HG03469 (cell line): Measurements from ENCODE around the gene SGCD.

ENCODE experiments used
- ATAC-seq: cut with Tn5 transposase; IDR thresholded peaks from one replicate; pipeline ENCODE4 v1.9.1; 2021; ENCODE audit warnings: mild to moderate bottlenecking, moderate library complexity, moderate number of reproducible peaks; ENCODE audit not compliant: unreplicated experiment

The SGCD gene

GRCh38 chr5:156498226-156498980 lies 171.4 kb downstream of the SGCD start:
- ATAC-seq = no peak

GRCh38 chr5:156500755-156501154 lies 173.8 kb downstream of the SGCD start:
- ATAC-seq = no peak

DNA sequence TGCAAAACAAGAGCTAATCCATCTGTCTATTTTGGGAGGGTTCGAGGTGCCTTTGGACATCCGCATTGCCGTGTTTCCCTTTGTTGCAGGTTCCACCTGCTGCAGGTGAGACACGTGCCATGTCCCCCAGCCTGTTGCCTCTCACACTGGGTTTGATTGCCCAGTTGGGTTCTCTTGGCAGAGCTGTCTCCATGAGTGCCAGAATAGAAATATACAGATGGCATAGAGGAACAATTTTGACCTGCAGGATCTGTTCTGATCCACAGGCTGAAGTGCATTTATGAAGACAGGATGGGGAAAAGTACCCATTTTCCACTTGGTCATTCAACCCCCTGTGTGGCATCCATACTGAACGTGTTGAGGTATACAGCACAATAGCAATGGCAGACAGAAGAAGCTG lies 178.1 kb downstream of the SGCD start:
- no peak for ATAC-seq

GRCh38 chr5:156513123-156513815 lies 186.3 kb downstream of the SGCD start:
- ATAC-seq = no peak

DNA sequence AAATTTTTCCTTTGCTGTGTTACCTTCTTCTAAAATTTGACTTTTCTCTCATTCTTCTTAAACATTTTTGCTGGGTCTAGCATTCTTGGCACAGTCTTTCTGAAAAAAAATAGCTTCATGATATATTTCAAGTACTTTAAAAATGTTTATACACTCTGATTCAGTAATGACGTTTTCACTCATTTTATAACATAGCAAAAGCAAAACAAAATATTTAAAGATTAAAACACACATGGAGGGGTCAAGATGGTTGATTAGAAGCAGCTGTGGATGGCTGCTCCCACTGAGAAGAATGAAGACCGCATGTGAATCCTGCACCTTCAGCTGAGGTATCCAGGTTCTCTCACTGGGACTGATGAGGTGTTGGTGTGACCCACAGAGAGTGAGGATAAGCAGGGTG lies 188.2 kb downstream of the SGCD start:
- ATAC-seq = no peak

DNA sequence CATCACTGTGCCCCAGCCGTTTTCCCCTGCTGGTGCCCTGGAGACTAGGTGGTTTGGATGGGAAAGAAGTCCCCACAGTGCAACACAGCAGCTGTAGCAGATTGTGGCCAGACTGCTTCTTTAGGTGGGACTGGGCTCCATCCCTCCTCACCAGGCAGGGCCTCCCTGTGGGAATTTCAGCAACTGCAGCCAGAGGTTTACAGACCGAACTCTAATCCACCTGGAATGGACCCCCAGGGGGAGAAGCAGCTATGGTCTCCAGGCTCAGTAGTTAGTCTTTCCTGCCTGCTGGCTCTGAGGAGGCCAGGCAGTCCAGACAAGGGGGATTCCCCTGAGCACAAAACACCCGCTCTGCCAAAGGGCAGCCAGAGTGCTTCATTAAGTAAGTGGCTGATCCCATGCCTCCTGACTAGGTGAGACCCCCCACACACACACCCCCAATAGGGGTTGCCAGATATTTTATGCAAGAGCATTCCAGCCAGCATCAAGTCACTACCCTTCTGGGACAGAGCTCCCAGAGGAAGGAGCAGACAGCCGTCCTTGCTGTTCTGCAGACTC lies 188.9 kb downstream of the SGCD start:
- no peak for ATAC-seq

DNA sequence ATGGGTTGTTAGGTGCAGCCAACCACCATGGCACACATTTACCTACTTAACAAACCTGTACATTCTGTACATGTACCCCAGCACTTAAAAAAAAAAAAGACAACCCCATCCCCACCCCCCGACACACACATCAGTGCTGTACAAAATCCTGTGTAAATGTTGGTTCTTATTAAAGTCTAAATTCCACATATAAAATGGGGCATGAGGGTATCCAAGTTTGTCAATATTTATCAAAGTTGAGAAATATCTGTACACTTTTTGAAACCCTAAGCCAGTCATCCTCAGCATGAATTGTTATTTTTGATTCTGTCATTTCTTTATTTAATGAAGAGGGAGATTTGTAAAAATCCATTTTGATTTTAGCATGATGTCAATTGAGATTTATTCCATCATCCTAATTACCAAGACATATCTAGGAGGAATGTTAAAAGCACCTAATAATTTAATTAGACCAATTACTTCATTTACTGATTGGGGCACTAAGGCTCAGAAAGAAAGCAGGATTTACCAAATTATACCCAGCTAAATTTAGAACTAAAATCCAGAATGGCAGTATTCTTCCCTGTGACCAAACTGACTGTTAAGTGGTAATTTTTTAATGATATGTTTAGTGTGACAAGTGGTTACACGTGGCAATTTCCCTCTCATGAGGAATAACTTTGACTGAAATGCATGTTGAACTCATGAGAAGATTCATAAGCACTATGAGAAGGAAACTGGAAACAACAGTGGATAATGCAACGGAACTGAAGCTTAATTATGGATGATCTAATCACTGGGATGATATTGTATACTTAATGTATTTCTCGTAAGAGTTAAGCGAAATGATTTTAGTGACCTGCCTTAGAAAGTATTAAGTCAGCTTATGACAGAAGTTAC lies 195.9 kb downstream of the SGCD start:
- ATAC-seq = no peak

GRCh38 chr5:156523607-156524006 lies 196.6 kb downstream of the SGCD start:
- no peak for ATAC-seq

DNA sequence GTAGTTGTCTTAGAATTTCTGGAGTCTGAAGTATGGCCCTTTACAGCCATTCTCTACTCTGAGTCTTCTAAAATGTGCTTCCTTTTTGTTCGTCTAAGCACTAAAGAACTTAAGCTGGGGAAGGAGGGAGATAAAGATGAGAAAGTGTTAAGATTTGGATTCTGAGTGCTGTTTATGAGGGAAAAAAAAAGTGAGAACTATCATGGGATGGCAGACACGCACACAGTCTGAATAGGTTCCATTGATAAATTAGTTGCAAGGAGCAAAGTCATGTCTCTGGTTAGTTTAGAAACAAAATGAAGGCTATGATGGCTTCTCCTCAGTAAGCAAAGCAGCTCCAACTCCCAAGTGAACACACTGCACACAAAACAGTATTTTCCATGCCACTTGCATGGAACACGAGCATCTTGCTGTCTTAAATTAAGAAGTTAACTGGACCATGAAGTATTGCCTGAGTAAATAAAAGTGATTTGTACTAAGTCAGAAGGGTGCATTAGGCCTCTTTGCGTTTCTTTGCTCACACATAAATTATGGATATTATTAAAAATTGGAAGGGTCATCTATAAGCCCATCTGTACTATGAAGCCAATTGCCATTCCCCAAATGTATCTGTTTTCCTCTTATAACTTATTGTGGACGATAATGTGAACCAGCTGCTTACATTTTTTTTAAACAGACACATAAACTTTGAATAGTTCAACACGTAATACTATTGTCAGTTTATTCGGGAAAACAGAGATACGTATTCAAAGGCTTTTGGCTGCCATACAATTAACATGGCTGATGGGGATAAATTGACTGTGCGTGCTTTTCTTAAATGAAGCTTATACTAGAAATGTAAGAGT lies 199.3 kb downstream of the SGCD start:
- no peak for ATAC-seq

DNA sequence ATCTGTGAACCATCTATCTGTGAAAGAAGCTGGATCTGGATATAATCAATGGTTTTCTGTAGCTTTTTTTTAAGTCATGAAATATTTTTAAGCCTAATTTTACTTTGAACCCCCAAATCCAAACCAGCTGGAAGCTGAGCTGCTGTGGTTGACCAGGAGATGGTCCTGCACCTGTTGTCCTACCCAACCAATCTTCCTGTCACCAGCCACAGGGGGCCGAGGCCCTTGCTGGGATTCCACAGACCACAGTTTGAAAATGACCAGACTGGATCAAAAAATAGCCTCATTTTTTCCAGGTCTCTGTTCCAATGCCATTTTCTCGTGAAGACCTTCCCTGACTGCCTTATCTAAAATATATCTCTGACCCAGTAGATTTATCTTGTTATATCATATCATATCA lies 200.6 kb downstream of the SGCD start:
- no peak for ATAC-seq

GRCh38 chr5:156528673-156529072 lies 201.7 kb downstream of the SGCD start:
- no peak for ATAC-seq

- no peak for ATAC-seq
Observed at GRCh38 chr5:156529892-156530291, 202.9 kb downstream of the SGCD start.

- ATAC-seq = no peak
Observed at GRCh38 chr5:156531199-156531598, 204.2 kb downstream of the SGCD start.

DNA sequence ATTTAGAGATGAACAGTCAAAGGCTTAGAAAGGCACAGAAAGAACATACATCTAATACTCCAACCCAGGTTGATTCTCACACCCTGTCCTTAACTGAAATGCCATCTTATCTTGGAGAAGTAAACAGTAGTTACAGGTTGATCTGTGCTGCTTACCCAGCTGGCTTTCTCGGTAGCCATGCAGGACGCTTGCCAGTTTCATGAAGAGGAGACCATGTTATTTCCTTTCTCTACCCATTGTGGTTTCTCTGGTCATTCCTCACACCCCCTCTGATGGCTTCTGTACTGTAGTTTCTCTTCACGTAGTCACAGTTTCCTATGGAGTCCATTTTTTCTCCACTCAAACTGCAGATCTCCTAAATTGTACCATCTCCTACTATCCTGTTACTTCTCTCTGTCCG lies 206.0 kb downstream of the SGCD start:
- no peak for ATAC-seq

DNA sequence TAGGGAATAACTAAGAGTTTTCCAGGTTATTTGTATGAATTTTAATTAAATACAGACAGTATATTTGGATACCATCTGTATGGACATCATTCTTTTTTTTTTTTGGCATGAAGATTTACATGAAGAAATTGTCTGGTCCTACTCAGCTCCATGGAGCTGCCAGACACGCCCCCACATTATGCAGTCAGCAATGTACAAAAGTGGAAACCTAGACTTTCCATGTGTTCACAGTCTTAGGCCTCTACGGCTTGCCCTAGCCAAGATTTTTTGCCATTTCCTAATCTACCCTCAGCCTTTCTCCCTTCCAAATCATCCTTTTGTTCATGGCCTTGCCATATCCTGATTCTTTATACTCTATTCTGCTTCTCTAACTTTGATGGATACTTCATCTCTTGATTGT lies 207.1 kb downstream of the SGCD start:
- ATAC-seq = no peak

DNA sequence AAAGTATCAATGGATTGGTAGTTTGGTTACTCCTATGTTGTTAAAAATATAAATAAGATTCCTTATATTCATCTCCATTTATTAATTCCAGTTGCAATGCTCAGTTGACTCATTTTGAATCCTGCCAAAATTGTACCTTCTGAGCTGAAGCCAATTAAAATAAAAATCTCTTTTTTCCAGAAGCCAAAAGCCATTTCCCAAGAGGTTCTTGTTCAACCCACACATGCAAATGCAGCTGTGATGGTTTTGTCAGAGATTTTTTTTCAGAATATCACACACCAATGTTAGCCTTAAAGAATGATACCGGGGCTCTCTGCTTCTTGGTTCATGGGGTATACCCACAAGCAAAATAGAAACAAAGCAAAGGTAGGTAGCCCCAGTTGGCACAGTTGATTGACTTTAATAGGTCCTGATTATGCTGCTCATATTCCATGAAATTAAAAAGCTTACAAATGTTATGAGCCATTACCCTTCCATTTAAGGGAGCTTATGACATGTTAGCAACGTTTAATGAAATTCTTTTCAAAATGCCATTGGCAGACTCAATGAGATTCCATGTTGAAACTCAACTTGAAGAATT lies 208.0 kb downstream of the SGCD start:
- ATAC-seq = no peak

DNA sequence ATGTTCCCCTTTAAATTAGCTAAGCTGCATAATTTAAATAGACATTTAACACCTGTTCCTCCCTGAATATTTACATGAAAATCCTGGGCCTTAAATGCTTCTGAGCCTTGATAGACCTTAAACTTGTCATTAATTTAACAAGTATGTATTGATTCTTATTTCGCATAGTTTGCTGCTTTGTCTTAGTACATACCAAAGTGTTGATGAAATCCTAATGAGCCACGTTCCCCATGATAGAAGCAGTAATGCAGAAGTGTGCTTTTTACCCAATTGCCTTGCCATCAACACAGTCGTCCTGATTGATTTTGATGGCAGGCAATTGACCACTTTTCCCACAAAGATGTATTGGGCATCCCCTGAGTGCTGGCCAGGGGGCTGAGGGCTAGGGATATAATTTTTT lies 213.5 kb downstream of the SGCD start:
- no peak for ATAC-seq

- no peak for ATAC-seq
Observed at GRCh38 chr5:156541582-156541981, 214.6 kb downstream of the SGCD start.

- no peak for ATAC-seq
Observed at GRCh38 chr5:156543348-156544145, 216.6 kb downstream of the SGCD start.
